HUES48 (cell line): Measurements from ENCODE around the gene LDLR.
"Not testable (repeated sequence)": the region's sequence is repeated elsewhere in the genome, so short reads cannot be mapped to it uniquely, and the experiment has no call there.

Source experiments
- H3K27ac ChIP-seq: one replicate; pipeline ENCODE4 v1.7.0; 2013; ENCODE audit warnings: low read depth, low read length, inconsistent platforms
- H3K27me3 ChIP-seq: 2 replicates; pipeline ENCODE4 v1.6.1; 2013; ENCODE audit warnings: mild to moderate bottlenecking, low read length; ENCODE audit not compliant: control insufficient read depth, insufficient read depth
- H3K36me3 ChIP-seq: 2 replicates; pipeline ENCODE4 v1.6.1; 2013; ENCODE audit warnings: low read length; ENCODE audit not compliant: control insufficient read depth, insufficient read depth
- H3K4me1 ChIP-seq: 2 replicates; pipeline ENCODE4 v1.6.1; 2013; ENCODE audit warnings: mild to moderate bottlenecking, low read length; ENCODE audit not compliant: control insufficient read depth, insufficient read depth
- H3K4me3 ChIP-seq: 2 replicates; pipeline ENCODE4 v1.5.1; 2013; ENCODE audit warnings: mild to moderate bottlenecking, low read depth, low read length
- H3K9ac ChIP-seq: 2 replicates; pipeline ENCODE4 v1.6.1; 2013; ENCODE audit warnings: mild to moderate bottlenecking, low read depth, low read length, moderate library complexity
- H3K9me3 ChIP-seq: 2 replicates; pipeline ENCODE4 v1.6.1; 2013; ENCODE audit warnings: low read length; ENCODE audit not compliant: control insufficient read depth, insufficient read depth

LDLR gene

DNA sequence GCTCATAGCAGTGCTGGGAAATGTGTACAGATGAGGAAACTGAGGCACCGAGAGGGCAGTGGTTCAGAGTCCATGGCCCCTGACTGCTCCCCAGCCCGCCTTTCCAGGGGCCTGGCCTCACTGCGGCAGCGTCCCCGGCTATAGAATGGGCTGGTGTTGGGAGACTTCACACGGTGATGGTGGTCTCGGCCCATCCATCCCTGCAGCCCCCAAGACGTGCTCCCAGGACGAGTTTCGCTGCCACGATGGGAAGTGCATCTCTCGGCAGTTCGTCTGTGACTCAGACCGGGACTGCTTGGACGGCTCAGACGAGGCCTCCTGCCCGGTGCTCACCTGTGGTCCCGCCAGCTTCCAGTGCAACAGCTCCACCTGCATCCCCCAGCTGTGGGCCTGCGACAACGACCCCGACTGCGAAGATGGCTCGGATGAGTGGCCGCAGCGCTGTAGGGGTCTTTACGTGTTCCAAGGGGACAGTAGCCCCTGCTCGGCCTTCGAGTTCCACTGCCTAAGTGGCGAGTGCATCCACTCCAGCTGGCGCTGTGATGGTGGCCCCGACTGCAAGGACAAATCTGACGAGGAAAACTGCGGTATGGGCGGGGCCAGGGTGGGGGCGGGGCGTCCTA, 15.9 kb downstream of the LDLR start:
- Histone ChIP-seq H3K9me3 (peaks cover 3% of the 10 kb centered on the region; the same call in 1 of the 2 replicates), H3K27me3 (no peaks in the 10 kb centered on the region), H3K36me3 (peaks cover 93% of the 10 kb centered on the region), H3K4me1 (no peaks in the 10 kb centered on the region), H3K9ac (no peak overlapping the region), H3K27ac (no peak overlapping the region), H3K4me3 (no peak overlapping the region)

GRCh38 chr19:11106477-11106876, 17.2 kb downstream of the LDLR start:
- H3K4me1 ChIP-seq = no peaks in the 10 kb centered on the region
- no peak overlapping the region for H3K27ac ChIP-seq
- peaks cover 94% of the 10 kb centered on the region for H3K36me3 ChIP-seq
- H3K9me3 ChIP-seq = no peaks in the 10 kb centered on the region
- H3K9ac ChIP-seq = no peak overlapping the region
- no peak overlapping the region for H3K4me3 ChIP-seq
- no peaks in the 10 kb centered on the region for H3K27me3 ChIP-seq

- Histone ChIP-seq H3K4me3 (no peak overlapping the region), H3K9me3 (no peaks in the 10 kb centered on the region), H3K9ac (no peak overlapping the region), H3K27ac (no peak overlapping the region), H3K27me3 (no peaks in the 10 kb centered on the region), H3K4me1 (no peaks in the 10 kb centered on the region), H3K36me3 (peaks cover 95% of the 10 kb centered on the region)
These were observed 19.5 kb downstream of the LDLR start for GRCh38 chr19:11108746-11109145.

DNA sequence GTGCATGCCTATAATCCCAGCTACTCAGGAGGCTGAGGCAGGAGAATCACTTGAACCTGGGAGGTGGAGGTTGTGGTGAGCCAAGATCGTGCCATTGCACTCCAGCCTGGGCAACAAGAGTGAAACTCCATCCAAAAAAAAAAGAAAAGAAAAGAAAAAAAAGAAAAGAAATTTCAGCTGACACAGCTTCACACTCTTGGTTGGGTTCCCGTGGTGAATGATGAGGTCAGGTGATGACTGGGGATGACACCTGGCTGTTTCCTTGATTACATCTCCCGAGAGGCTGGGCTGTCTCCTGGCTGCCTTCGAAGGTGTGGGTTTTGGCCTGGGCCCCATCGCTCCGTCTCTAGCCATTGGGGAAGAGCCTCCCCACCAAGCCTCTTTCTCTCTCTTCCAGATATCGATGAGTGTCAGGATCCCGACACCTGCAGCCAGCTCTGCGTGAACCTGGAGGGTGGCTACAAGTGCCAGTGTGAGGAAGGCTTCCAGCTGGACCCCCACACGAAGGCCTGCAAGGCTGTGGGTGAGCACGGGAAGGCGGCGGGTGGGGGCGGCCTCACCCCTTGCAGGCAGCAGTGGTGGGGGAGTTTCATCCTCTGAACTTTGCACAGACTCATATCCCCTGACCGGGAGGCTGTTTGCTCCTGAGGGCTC, 22.0 kb downstream of the LDLR start:
- Histone ChIP-seq H3K4me3 (no peak overlapping the region), H3K27me3 (no peaks in the 10 kb centered on the region), H3K9ac (no peak overlapping the region), H3K27ac (no peak overlapping the region), H3K4me1 (no peaks in the 10 kb centered on the region), H3K9me3 (no peaks in the 10 kb centered on the region), H3K36me3 (peaks cover 97% of the 10 kb centered on the region)

DNA sequence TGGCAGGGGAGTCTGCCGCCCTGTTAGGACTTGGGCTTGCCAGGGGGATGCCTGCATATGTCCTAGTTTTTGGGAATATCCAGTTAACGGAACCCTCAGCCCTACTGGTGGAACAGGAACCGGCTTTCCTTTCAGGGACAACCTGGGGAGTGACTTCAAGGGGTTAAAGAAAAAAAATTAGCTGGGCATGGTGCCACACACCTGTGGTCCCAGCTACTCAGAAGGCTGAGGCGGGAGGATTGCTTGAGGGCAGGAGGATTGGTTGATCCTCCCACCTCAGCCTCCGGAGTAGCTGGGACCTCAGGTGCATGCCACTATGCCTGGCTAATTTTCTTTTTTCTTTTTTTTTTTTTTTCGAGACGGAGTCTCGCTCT, 22.5 kb downstream of the LDLR start:
- H3K4me3 ChIP-seq = no peak overlapping the region
- H3K27me3 ChIP-seq = no peaks in the 10 kb centered on the region
- H3K4me1 ChIP-seq = no peaks in the 10 kb centered on the region
- H3K27ac ChIP-seq = no peak overlapping the region
- peaks cover 97% of the 10 kb centered on the region for H3K36me3 ChIP-seq
- no peaks in the 10 kb centered on the region for H3K9me3 ChIP-seq
- H3K9ac ChIP-seq = no peak overlapping the region

- peaks cover 99% of the 10 kb centered on the region for H3K36me3 ChIP-seq
- no peak overlapping the region for H3K9ac ChIP-seq
- no peaks in the 10 kb centered on the region for H3K27me3 ChIP-seq
These were observed 24.0 kb downstream of the LDLR start for GRCh38 chr19:11113140-11113708.

DNA sequence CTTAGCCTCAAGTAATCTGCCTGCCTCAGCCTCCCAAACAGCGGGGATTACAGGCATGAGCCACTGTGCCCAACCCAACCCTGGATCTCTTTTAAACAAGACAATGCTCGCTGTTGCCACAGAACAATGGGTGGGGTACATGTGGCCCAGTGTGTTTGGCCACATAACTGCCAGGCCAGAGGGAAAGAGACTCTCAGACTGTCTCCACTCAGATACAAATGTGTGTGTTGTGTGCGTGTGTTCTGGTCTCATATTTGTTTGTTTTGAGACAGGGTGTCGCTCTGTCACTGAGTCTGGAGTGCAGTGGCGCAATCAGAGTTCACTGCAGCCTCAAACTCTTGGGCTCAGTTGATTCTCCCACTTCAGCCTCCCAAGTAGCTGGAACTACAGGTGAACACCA, 25.8 kb downstream of the LDLR start:
- H3K4me3 ChIP-seq = no peak overlapping the region
- H3K27me3 ChIP-seq = no peaks in the 10 kb centered on the region
- no peaks in the 10 kb centered on the region for H3K9me3 ChIP-seq
- H3K36me3 ChIP-seq = peaks cover 96% of the 10 kb centered on the region
- H3K9ac ChIP-seq = no peak overlapping the region
- no peaks in the 10 kb centered on the region for H3K4me1 ChIP-seq
- H3K27ac ChIP-seq = no peak overlapping the region

More at GRCh38 chr19:11113140-11113708, 24.0 kb downstream of the LDLR start:
- Histone ChIP-seq H3K9me3 (no peaks in the 10 kb centered on the region), H3K4me3 (no peak overlapping the region), H3K4me1 (no peaks in the 10 kb centered on the region), H3K27ac (no peak overlapping the region)

DNA sequence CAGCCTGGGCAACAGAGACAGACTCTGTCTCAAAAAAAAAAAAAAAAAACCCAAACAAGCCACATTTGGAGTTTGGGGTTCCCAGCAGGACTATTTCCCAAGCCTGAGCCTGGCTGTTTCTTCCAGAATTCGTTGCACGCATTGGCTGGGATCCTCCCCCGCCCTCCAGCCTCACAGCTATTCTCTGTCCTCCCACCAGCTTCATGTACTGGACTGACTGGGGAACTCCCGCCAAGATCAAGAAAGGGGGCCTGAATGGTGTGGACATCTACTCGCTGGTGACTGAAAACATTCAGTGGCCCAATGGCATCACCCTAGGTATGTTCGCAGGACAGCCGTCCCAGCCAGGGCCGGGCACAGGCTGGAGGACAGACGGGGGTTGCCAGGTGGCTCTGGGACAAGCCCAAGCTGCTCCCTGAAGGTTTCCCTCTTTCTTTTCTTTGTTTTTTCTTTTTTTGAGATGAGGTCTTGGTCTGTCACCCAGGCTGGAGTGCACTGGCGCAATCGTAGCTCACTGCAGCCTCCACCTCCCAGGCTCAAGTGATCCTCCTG, 26.7 kb downstream of the LDLR start:
- H3K27me3 ChIP-seq = no peaks in the 10 kb centered on the region
- peaks cover 97% of the 10 kb centered on the region for H3K36me3 ChIP-seq
- no peaks in the 10 kb centered on the region for H3K4me1 ChIP-seq
- H3K9ac ChIP-seq = no peak overlapping the region
- H3K27ac ChIP-seq = no peak overlapping the region
- no peaks in the 10 kb centered on the region for H3K9me3 ChIP-seq
- no peak overlapping the region for H3K4me3 ChIP-seq

DNA sequence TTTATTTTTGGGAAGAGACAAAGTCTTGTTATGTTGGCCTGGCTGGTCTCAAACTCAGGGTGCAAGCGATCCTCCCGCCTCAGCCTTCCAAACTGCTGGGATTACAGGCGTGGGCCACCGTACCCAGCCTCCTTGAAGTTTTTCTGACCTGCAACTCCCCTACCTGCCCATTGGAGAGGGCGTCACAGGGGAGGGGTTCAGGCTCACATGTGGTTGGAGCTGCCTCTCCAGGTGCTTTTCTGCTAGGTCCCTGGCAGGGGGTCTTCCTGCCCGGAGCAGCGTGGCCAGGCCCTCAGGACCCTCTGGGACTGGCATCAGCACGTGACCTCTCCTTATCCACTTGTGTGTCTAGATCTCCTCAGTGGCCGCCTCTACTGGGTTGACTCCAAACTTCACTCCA, 27.2 kb downstream of the LDLR start:
- Histone ChIP-seq H3K27me3 (no peaks in the 10 kb centered on the region), H3K36me3 (peaks cover 97% of the 10 kb centered on the region), H3K4me1 (no peaks in the 10 kb centered on the region), H3K9ac (no peak overlapping the region), H3K4me3 (no peak overlapping the region), H3K27ac (no peak overlapping the region), H3K9me3 (no peaks in the 10 kb centered on the region)

- H3K4me3 ChIP-seq, H3K4me1 ChIP-seq, H3K9ac ChIP-seq, H3K9me3 ChIP-seq, H3K27me3 ChIP-seq, H3K27ac ChIP-seq: not testable (repeated sequence)
- peaks cover 89% of the 10 kb centered on the region for H3K36me3 ChIP-seq
These were observed 32.7 kb downstream of the LDLR start for GRCh38 chr19:11121963-11122362.

- H3K9me3 ChIP-seq = no peaks in the 10 kb centered on the region
- H3K4me3 ChIP-seq = no peak overlapping the region
- H3K27ac ChIP-seq = no peak overlapping the region
- no peaks in the 10 kb centered on the region for H3K27me3 ChIP-seq
- peaks cover 89% of the 10 kb centered on the region for H3K36me3 ChIP-seq
- no peaks in the 10 kb centered on the region for H3K4me1 ChIP-seq
- no peak overlapping the region for H3K9ac ChIP-seq
These were observed 33.9 kb downstream of the LDLR start for GRCh38 chr19:11123114-11123513.
